ENCODE results near the gene CDO1. TPM values are rescaled to one million over a fixed set of nuclear protein-coding genes. Genes with fewer than 3 reads are reported as not detected.

Gene CDO1
- total and polyA plus RNA-seq, 11 donors: 2.7 to 37.2 (median 5.2) TPM

DNA sequence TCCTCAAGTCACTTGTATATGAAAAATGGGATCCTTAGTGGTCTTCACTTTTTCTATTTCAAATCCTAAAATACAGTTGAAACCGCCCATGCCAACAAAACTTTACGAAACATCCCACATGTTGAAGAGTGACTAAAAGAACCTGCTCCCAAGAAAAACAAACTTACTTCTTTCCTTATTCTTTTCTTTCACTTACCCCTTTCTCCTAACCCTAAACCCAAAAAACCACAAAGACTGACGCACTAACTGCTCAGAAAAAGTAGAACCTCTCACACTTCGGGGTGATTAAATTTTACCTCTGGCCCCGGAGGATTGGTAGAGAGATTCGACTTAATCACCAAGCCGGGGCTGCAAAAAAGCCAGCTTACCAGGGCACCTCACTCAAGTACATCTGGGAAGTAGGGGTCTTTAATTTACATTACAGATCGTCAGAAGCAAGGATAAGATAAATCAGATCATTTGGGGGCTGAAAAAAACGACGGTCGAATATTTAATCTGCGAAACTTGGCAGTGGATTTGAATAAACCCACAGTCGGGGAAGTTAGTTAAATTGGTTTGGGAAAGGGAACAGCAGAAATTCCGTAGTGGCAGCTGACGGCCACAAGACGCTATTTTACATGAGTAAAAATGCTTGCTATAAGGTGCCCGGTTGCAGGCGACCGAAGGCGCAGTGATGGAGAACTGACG, 1.3 kb downstream of the CDO1 start:
- Histone ChIP-seq H3K27ac (peak overlapping the region in 1 of 12 donors; percentile 77), H3K4me1 (peaks cover 0 to 21% (median 2%) of the 10 kb centered on the region in 12 donors), H3K27me3 (peaks cover 0 to 67% (median 32%) of the 10 kb centered on the region in 9 donors), H3K4me3 (peak overlapping the region; percentile 39 to 79 (median 60)), H3K9me3 (no peaks in the 10 kb centered on the region), H3K36me3 (peaks cover 0 to 15% (median 0%) of the 10 kb centered on the region in 9 donors)
- no peak for TF ChIP-seq POLR2A (IDR thresholded peaks at IDR 0.05)
- TF ChIP-seq, protein P1, sequence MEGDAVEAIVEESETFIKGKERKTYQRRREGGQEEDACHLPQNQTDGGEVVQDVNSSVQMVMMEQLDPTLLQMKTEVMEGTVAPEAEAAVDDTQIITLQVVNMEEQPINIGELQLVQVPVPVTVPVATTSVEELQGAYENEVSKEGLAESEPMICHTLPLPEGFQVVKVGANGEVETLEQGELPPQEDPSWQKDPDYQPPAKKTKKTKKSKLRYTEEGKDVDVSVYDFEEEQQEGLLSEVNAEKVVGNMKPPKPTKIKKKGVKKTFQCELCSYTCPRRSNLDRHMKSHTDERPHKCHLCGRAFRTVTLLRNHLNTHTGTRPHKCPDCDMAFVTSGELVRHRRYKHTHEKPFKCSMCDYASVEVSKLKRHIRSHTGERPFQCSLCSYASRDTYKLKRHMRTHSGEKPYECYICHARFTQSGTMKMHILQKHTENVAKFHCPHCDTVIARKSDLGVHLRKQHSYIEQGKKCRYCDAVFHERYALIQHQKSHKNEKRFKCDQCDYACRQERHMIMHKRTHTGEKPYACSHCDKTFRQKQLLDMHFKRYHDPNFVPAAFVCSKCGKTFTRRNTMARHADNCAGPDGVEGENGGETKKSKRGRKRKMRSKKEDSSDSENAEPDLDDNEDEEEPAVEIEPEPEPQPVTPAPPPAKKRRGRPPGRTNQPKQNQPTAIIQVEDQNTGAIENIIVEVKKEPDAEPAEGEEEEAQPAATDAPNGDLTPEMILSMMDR (IDR thresholded peaks at IDR 0.05): no peak
- 26 to 35% (median 28%) methylated on average over 21 of the region's 21 CpGs for WGBS, 4 donors
- DNase-seq: no peak
- no peak for ATAC-seq
- intact Hi-C loops (cut with DNase I): loop anchor here in 1 of 10 donors (5.0 kb wide), 1 partner anchor 43 kb away; no protein-coding TSS in a partner anchor

GRCh38 chr5:115813719-115814118, 2.7 kb downstream of the CDO1 start:
- Histone ChIP-seq H3K4me1 (peaks cover 0 to 21% (median 2%) of the 10 kb centered on the region in 12 donors), H3K27ac (no peak overlapping the region), H3K9me3 (no peaks in the 10 kb centered on the region), H3K36me3 (peaks cover 0 to 20% (median 0%) of the 10 kb centered on the region in 9 donors), H3K27me3 (peaks cover 0 to 67% (median 32%) of the 10 kb centered on the region in 9 donors), H3K4me3 (peak overlapping the region in 4 of 12 donors; percentile 12 to 77 (median 62))
- intact Hi-C loops (cut with DNase I): no loop called here
- TF ChIP-seq POLR2A (IDR thresholded peaks at IDR 0.05): no peak
- TF ChIP-seq, protein P1 (IDR thresholded peaks at IDR 0.05): no peak
- DNase-seq (no peak), ATAC-seq (no peak)
- WGBS, 4 donors: 83 to 95% (median 88%) methylated on average over 5 of the region's 5 CpGs

GRCh38 chr5:115812372-115812771, 4.1 kb downstream of the CDO1 start:
- Histone ChIP-seq H3K9me3 (no peaks in the 10 kb centered on the region), H3K4me3 (no peak overlapping the region), H3K27me3 (peaks cover 0 to 54% (median 32%) of the 10 kb centered on the region in 9 donors), H3K27ac (no peak overlapping the region), H3K36me3 (peaks cover 0 to 32% (median 0%) of the 10 kb centered on the region in 9 donors), H3K4me1 (peaks cover 0 to 21% (median 0%) of the 10 kb centered on the region in 12 donors)
- intact Hi-C loops (cut with DNase I): no loop called here
- 78 to 91% (median 87%) methylated on average over 1 of the region's 1 CpG for WGBS, 4 donors
- TF ChIP-seq POLR2A (IDR thresholded peaks at IDR 0.05): no peak
- TF ChIP-seq, protein P1 (IDR thresholded peaks at IDR 0.05): no peak
- ATAC-seq (no peak), DNase-seq (no peak)

- no peak for ATAC-seq
- intact Hi-C loops (cut with DNase I): no loop called here
Measured at GRCh38 chr5:115811406-115811805, 5.1 kb downstream of the CDO1 start.

More at GRCh38 chr5:115811406-115811805, 5.1 kb downstream of the CDO1 start:
- Histone ChIP-seq H3K9me3 (no peaks in the 10 kb centered on the region), H3K27me3 (peaks cover 0 to 45% (median 25%) of the 10 kb centered on the region in 9 donors), H3K4me3 (no peak overlapping the region), H3K27ac (no peak overlapping the region), H3K4me1 (peaks cover 0 to 16% (median 0%) of the 10 kb centered on the region in 12 donors), H3K36me3 (peaks cover 0 to 34% (median 0%) of the 10 kb centered on the region in 9 donors)
- no peak for DNase-seq
- TF ChIP-seq, protein P1 (IDR thresholded peaks at IDR 0.05): no peak
- no peak for TF ChIP-seq POLR2A (IDR thresholded peaks at IDR 0.05)

Measured in heart left ventricle (tissue), 16 donors.